GM18870 (cell line): Measurements from ENCODE around the gene ARHGEF17.

Experiments
- ATAC-seq: cut with Tn5 transposase; IDR thresholded peaks from one replicate; pipeline ENCODE4 v1.9.1; 2021; ENCODE audit warnings: moderate library complexity; ENCODE audit not compliant: unreplicated experiment

Gene ARHGEF17

DNA sequence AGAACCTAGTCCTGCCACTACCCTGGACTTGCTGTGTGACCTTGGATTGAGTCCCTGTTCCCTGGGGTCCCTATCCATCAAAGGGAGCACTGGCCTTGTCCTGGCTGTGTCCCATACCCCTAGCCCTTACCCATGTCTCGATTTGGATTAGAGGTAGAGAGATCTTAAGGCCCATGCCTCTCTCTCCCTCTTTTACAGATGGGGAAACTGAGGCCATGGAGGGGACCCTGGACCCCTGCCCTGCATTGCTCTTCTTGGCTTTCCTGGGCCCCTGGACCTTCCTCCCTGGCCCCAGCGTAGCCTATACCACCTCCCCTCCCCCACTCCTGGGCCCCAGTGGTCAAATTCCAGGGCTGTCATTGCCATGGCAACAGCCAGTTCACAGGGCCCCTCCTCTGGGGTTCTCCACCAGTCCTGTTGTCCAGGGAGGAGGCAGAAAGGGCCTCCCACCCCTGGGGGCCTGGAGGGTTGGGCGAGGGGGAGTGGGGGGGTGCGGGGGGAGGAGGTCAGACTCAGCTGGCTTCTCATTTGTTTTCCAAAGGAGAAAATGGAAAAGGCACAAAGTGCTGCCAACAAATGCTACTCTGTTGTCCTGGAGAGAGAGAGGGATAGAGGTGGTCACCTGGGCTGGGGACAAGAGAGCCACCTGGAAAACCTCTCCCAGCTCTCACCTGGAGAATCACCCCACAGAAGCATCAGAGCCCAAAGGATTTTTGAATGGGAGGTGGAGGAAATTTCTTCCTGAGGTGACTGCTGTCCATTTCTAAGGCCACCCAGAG, 23.3 kb downstream of the ARHGEF17 start:
- ATAC-seq, result no peak

- no peak for ATAC-seq
Observed at GRCh38 chr11:73333173-73333572, 25.1 kb downstream of the ARHGEF17 start.

GRCh38 chr11:73333640-73334383, 25.7 kb downstream of the ARHGEF17 start:
- ATAC-seq, result no peak

DNA sequence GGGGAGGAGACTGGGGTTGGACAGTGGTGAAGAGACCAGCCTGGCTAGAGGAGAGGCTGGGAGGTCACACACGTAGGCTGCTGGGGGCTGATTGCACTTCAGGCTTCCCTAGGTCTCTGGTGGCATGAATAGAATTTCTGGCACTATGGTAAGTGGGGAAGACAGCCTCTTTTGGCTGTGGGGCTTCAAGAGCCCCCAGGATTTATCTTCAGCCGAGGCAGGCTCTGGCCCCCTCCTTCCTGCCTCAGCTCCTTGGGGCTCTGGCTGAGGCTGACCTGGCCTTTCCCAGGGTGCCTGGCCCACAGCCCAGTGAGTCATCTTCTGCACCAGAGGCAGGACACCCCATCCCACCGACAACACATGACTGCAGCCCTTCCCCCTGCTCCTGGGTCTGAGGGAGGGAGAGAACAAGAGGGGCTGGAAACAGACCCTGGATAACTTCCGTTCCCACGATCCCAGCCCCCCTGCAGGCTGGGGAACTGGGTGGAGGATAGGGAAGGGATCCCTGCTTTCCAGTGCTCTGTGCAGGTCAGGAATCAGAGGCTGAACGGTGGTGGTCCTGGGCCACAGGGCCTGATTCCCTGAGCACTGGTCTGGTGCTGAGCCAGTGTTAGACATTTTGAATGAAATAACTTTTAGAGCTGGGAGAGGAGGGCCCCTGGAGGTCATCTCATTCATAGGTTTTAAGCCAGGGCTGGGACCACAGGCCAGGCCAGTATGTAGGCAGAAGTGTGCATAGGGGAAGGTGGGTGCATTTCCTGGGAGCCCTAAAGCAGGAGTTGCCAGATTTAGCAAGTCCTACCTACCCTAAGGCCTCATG, 26.5 kb downstream of the ARHGEF17 start:
- no peak for ATAC-seq

DNA sequence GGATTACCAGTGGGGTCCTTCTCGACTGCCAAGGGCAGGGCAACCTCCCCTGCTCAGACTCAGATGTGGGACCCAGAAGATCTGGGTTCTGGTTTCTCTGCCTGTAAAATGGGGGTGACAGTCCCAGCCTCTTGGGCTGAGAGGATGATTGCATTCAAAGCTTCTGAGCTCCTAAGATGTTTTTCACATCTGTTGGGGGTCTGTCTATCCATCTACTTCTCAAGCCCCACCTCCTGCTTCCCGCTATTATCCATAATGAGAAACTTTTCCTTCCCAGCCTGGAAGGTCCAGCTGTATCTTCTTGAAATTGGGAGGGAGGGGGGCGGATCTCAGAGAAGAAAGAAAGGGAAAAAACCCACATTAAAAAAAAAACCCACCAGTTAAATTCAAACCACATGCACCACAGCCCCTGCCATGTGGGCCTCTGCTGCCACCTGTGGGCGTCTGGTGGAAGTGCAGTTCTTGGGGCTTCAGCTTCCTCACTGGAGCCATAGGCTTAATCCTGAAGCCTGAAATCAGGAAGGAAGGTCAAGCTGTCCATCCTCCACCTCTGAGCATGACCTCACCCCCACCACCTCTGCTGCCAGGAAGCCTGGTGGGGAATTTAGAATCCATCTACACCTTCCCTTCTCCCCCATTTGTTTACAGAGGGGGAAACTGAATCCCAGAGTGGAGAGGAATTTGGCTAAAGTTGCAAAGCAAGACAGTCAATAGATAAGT, 27.3 kb downstream of the ARHGEF17 start:
- ATAC-seq, result no peak

GRCh38 chr11:73337846-73338245, 29.8 kb downstream of the ARHGEF17 start:
- ATAC-seq, result no peak

- no peak for ATAC-seq
Observed at GRCh38 chr11:73338279-73338678, 30.2 kb downstream of the ARHGEF17 start.

DNA sequence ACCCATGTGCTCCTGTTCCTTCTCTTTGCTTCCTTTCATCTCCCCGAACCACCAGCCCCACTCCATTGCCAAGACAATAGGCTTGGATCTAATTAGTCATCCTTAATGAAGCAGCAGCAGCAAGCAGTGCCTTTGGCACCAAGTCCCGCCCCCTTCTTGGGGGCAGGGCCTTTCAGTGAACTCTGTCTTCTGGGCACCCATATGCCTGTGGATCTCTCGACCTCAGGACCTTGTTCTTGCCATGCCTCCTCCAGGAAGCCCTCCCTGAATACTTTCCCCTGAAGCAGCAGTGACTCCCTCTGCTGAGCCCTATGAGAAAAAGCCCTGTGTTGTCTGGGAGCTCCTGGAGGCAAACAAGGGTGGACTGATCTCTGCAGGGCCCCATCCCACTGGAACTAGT, 32.1 kb downstream of the ARHGEF17 start:
- ATAC-seq, result no peak

- ATAC-seq, result no peak
Observed at GRCh38 chr11:73342633-73343032, 34.6 kb downstream of the ARHGEF17 start.

- ATAC-seq, result no peak
Observed at GRCh38 chr11:73343076-73343873, 35.2 kb downstream of the ARHGEF17 start.

GRCh38 chr11:73344191-73344607, 36.1 kb downstream of the ARHGEF17 start:
- no peak for ATAC-seq

DNA sequence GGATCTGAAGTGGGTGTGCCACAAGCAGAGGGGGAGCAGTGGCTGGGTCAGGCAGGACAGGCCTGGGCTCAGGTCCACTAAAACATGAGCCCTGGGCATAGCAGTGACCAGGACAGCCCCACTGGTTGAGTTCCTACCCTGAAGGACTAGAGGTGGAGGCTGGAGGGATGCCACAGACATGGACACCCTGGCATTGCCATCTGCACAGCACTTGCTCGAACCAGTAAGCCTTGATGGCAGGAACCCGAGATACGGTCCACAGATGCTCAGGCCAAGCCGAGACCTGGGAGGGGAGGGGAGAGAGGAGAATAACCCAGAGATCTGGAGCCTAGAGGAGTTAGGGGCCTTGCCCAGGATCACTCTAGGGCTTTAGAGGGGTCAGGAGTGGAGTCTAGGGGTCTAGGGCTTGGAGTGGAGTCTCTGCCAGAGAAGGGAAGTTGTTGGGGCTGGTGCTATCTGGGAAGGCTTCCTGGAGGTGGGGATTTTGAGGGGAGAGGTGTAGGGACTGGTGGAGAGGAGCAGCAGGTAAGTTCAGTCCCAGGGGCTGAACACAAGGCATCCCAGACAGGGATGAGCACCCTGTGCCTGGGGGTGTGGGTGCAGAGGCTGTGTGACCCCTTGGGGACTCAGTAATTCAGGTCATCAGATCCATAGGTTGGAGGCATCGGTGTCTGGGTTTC, 37.5 kb downstream of the ARHGEF17 start:
- ATAC-seq, result no peak

- no peak for ATAC-seq
Observed at GRCh38 chr11:73346186-73346935, 38.3 kb downstream of the ARHGEF17 start.

DNA sequence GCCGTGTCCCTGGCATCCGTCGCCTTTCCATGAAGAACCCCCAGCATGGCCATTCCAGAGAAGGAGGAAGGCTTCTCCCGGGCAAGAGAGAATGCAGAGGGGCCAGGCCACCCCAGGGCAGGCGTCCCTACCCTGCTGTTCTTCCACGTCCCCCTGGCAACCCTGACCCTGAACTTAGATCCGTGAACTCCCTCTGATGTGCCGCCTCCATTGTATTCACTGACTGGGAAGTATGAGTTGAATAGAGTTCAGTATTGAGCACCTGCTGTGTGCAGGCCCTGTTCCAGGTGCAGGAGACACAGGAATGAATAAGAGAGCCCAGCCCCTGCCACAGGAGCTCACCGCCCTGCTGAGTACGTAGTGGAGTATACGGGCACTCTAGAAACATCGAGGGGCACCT, 39.0 kb downstream of the ARHGEF17 start:
- ATAC-seq, result no peak

- no peak for ATAC-seq
Observed at GRCh38 chr11:73348838-73349237, 40.8 kb downstream of the ARHGEF17 start.

GRCh38 chr11:73349633-73350032, 41.6 kb downstream of the ARHGEF17 start:
- ATAC-seq, result no peak

- no peak for ATAC-seq
Observed at GRCh38 chr11:73350908-73351636, 43.0 kb downstream of the ARHGEF17 start.

- ATAC-seq, result no peak
Observed at GRCh38 chr11:73353422-73353821, 45.3 kb downstream of the ARHGEF17 start.
